ENCODE results near the gene MKS1. TPM values are rescaled to one million over a fixed set of nuclear protein-coding genes. Genes with fewer than 3 reads are reported as not detected.

Gene MKS1
- polyA plus RNA-seq, 3 donors = 4.2 to 7.6 (median 5.0) TPM

- H3K4me2 ChIP-seq (replicated peaks; ENCODE audit: extremely low read depth, low read length, poor library complexity, severe bottlenecking) = no peak overlapping the region
- no peak overlapping the region for H3K27ac ChIP-seq (ENCODE audit: low read depth in 1 of 2, low read length in 2 of 2)
- H3K27me3 Mint-ChIP-seq (ENCODE audit: low read depth in 3 of 3) = peaks cover 30 to 52% (median 45%) of the 10 kb centered on the region in 3 donors
- H3K9me3 Mint-ChIP-seq = peaks cover 0 to 4% (median 0%) of the 10 kb centered on the region in 7 donors
- H3K27ac Mint-ChIP-seq = no peak overlapping the region
- peaks cover 16 to 42% of the 10 kb centered on the region in 2 donors for H3K27me3 ChIP-seq (ENCODE audit: control insufficient read depth in 2 of 2, insufficient read depth in 2 of 2, low read length in 2 of 2)
- no peaks in the 10 kb centered on the region for H3K9me3 ChIP-seq (replicated peaks in 1 of 2; ENCODE audit: control insufficient read depth in 1 of 2, insufficient read depth in 1 of 2, low read length in 2 of 2)
- no peaks in the 10 kb centered on the region for H3K36me3 ChIP-seq (replicated peaks in 1 of 2; ENCODE audit: control insufficient read depth in 1 of 2, insufficient read depth in 2 of 2, low read length in 2 of 2)
- WGBS (ENCODE audit: insufficient coverage) = 100% methylated on average over 1 of the region's 2 CpGs
- no peak for TF ChIP-seq CTCF (IDR thresholded peaks at IDR 0.05)
- peaks cover 40% of the 10 kb centered on the region for H3K4me1 Mint-ChIP-seq
- H3K9ac ChIP-seq (ENCODE audit: insufficient read depth, low read length, poor library complexity, severe bottlenecking) = no peak overlapping the region
- peaks cover 29 to 38% of the 10 kb centered on the region in 2 donors for H3K4me1 ChIP-seq (ENCODE audit: control insufficient read depth in 1 of 2, insufficient read depth in 2 of 2, low read length in 2 of 2)
- H2AFZ ChIP-seq (ENCODE audit: insufficient read depth, low read depth, low read length, poor library complexity, severe bottlenecking) = no peak overlapping the region
- no peaks in the 10 kb centered on the region for H3K36me3 Mint-ChIP-seq
- no peak overlapping the region for H3K4me3 ChIP-seq (replicated peaks in 1 of 3; ENCODE audit: low read depth in 2 of 3, low read length in 3 of 3)
- H3K79me2 ChIP-seq (ENCODE audit: insufficient read depth, low read length) = no peaks in the 10 kb centered on the region
- intact Hi-C loops (cut with micrococcal nuclease) = no loop called here
- H4K20me1 ChIP-seq (ENCODE audit: insufficient read depth, low read length) = no peaks in the 10 kb centered on the region
- H3K4me3 Mint-ChIP-seq = no peak overlapping the region
- no peak for DNase-seq
Observed at GRCh38 chr17:58236394-58236793, 17.3 kb upstream of the MKS1 start.

GRCh38 chr17:58235821-58236220 is 16.8 kb upstream of the MKS1 start:
- Mint-ChIP-seq H3K36me3 (no peaks in the 10 kb centered on the region), H3K27ac (no peak overlapping the region), H3K4me3 (no peak overlapping the region), H3K27me3 (ENCODE audit: low read depth in 3 of 3) (peaks cover 30 to 46% (median 41%) of the 10 kb centered on the region in 3 donors), H3K4me1 (peaks cover 38% of the 10 kb centered on the region), H3K9me3 (peaks cover 0 to 4% (median 0%) of the 10 kb centered on the region in 7 donors)
- Histone ChIP-seq H3K27ac (ENCODE audit: low read depth in 1 of 2, low read length in 2 of 2) (no peak overlapping the region), H2AFZ (ENCODE audit: insufficient read depth, low read depth, low read length, poor library complexity, severe bottlenecking) (no peak overlapping the region), H3K9ac (ENCODE audit: insufficient read depth, low read length, poor library complexity, severe bottlenecking) (no peak overlapping the region), H3K36me3 (replicated peaks in 1 of 2; ENCODE audit: control insufficient read depth in 1 of 2, insufficient read depth in 2 of 2, low read length in 2 of 2) (no peaks in the 10 kb centered on the region), H3K4me3 (replicated peaks in 1 of 3; ENCODE audit: low read depth in 2 of 3, low read length in 3 of 3) (no peak overlapping the region), H3K4me1 (ENCODE audit: control insufficient read depth in 1 of 2, insufficient read depth in 2 of 2, low read length in 2 of 2) (peaks cover 31 to 41% of the 10 kb centered on the region in 2 donors), H3K79me2 (ENCODE audit: insufficient read depth, low read length) (no peaks in the 10 kb centered on the region), H3K9me3 (replicated peaks in 1 of 2; ENCODE audit: control insufficient read depth in 1 of 2, insufficient read depth in 1 of 2, low read length in 2 of 2) (no peaks in the 10 kb centered on the region), H4K20me1 (ENCODE audit: insufficient read depth, low read length) (no peaks in the 10 kb centered on the region), H3K27me3 (ENCODE audit: control insufficient read depth in 2 of 2, insufficient read depth in 2 of 2, low read length in 2 of 2) (peaks cover 16 to 41% of the 10 kb centered on the region in 2 donors), H3K4me2 (replicated peaks; ENCODE audit: extremely low read depth, low read length, poor library complexity, severe bottlenecking) (no peak overlapping the region)
- intact Hi-C loops (cut with micrococcal nuclease) = no loop called here
- TF ChIP-seq CTCF (IDR thresholded peaks at IDR 0.05) = no peak
- DNase-seq = no peak
- no CpG with 5 or more reads among the region's 1 CpG for WGBS (ENCODE audit: insufficient coverage)

All from CD14-positive monocyte (primary cell).